ENCODE data around the gene VPS35L. TPM values are rescaled to one million over a fixed set of nuclear protein-coding genes. Genes with fewer than 3 reads are reported as not detected.

VPS35L gene
- total and polyA plus RNA-seq, 2 of the 13 experiments (the other 11 are each of a cell fraction or from before 2014, with no cell fraction given) = 1.4 to 1.6 TPM

DNA sequence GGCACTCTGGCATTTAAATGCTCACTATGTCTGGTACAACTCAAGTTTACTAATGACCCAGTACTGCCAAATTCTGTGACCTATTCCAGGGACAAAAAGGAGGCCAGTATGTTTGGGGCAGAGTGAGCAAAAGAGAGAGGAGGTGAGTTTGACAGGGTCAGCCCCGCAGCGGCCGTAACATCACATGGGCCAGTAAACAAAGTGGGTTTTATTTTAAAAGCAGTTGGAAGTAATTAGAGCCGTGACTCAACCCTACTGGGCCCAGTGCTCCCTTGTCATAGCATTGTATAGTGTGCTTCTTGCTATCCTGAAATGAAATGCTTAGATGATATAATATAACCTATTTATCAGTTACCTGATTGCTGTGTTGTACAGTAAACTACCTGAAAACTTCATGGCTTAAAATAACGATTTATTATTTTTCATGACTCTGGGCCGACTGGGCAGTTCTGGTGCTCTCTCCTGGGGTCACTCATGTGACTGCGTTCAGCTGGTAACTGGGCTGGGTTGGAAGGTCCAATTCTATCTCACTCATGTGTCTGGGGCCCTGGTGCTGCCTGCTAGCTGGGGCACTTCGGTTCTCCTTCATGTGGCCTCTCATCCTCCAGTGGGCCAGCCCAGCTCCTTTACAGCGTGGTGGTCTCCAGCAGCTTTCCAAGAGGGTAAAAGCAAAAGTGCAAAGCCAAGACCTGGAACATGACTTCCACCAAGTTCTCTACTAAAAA is 189.9 kb downstream of the VPS35L start:
- intact Hi-C loops (cut with micrococcal nuclease; ENCODE audit: unreplicated experiment) (no loop called here), in situ Hi-C loops (cut with HindIII; ENCODE audit: extremely low pct_ligation_motif_present, low pct_unique_long_range_greater_than_20kb) (no loop called here)
- Histone ChIP-seq H3K36me3 (replicated peaks in 1 of 2; ENCODE audit: control insufficient read depth in 1 of 2, insufficient read depth in 2 of 2, low read length in 2 of 2) (no peaks in the 10 kb centered on the region), H3K79me2 (ENCODE audit: insufficient read depth, low read length) (no peaks in the 10 kb centered on the region), H3K27me3 (ENCODE audit: control insufficient read depth in 1 of 2, insufficient read depth in 2 of 2, low read length in 2 of 2) (no peaks in the 10 kb centered on the region), H3K4me2 (ENCODE audit: low read depth, low read length) (0 out of 2 replicates have a peak overlapping the region, but pooled peaks have one; percentile 34), H3K9ac (ENCODE audit: insufficient read depth, low read depth, low read length) (no peak overlapping the region), H4K20me1 (ENCODE audit: insufficient read depth, low read length) (no peaks in the 10 kb centered on the region), H2AFZ (ENCODE audit: low read length) (no peak overlapping the region), H3K27ac (ENCODE audit: extremely low read length, insufficient read depth, low read length) (no peak overlapping the region), H3K9me3 (ENCODE audit: low read length) (no peaks in the 10 kb centered on the region), H3K4me3 (replicated peaks in 1 of 3; ENCODE audit: insufficient read depth in 1 of 3, low read depth in 2 of 3, low read length in 3 of 3) (no peak overlapping the region), H3K4me1 (ENCODE audit: insufficient read depth, low read length) (peaks cover 53% of the 10 kb centered on the region)
- FAIRE-seq (no peak), DNase-seq (ENCODE audit: low spot score) (no peak), ATAC-seq (no peak)
- ChIA-PET CTCF (ENCODE audit: low intra/inter-chr PET ratio, low total read pairs) (no interaction called here), POLR2A (interaction anchor here (2.1 kb wide), 1 partner anchor 27 kb away, joined by 7 read pairs; the partner anchor contains the start of genes IQCK and KNOP1)
- 71% methylated on average over 9 of the region's 9 CpGs for WGBS (ENCODE audit: low lambda C conversion rate)
- BruUV-seq (replicated peaks) = no TSS peak
- no peak for TF ChIP-seq ZNF570 (CRISPR knock-in tag; IDR thresholded peaks at IDR 0.05; ENCODE audit: borderline replicate concordance)
- TF ChIP-seq ZNF564 (CRISPR knock-in tag; IDR thresholded peaks at IDR 0.05) = no peak
- no peak for TF ChIP-seq FOXM1 (CRISPR knock-in tag; IDR thresholded peaks at IDR 0.05)
- no peak for TF ChIP-seq CHD2 (IDR thresholded peaks at IDR 0.05; ENCODE audit: low read depth, low read length)
- TF ChIP-seq ZMAT3 (CRISPR knock-in tag; conservative IDR thresholded peaks at IDR 0.05) = no peak
- no peak for TF ChIP-seq RORA (CRISPR knock-in tag; IDR thresholded peaks at IDR 0.05)
- TF ChIP-seq ZFP36 (IDR thresholded peaks at IDR 0.05; ENCODE audit: borderline replicate concordance, low read depth, low read length, partially characterized antibody) = no peak
- no peak for TF ChIP-seq ATRX (CRISPR knock-in tag; IDR thresholded peaks at IDR 0.05; ENCODE audit: borderline replicate concordance)
- TF ChIP-seq THYN1 (CRISPR knock-in tag; IDR thresholded peaks at IDR 0.05; ENCODE audit: borderline replicate concordance, low read depth) = no peak
- no peak for TF ChIP-seq TBL1XR1 (IDR thresholded peaks at IDR 0.05; ENCODE audit: borderline replicate concordance, low read length, partially characterized antibody)
- TF ChIP-seq ZNF737 (CRISPR knock-in tag; IDR thresholded peaks at IDR 0.05; ENCODE audit: borderline replicate concordance) = no peak
- no peak for TF ChIP-seq JDP2 (CRISPR knock-in tag; IDR thresholded peaks at IDR 0.05; ENCODE audit: borderline replicate concordance)
- TF ChIP-seq MIER3 (CRISPR knock-in tag; IDR thresholded peaks at IDR 0.05; ENCODE audit: borderline replicate concordance) = no peak
- TF ChIP-seq, protein P1, sequence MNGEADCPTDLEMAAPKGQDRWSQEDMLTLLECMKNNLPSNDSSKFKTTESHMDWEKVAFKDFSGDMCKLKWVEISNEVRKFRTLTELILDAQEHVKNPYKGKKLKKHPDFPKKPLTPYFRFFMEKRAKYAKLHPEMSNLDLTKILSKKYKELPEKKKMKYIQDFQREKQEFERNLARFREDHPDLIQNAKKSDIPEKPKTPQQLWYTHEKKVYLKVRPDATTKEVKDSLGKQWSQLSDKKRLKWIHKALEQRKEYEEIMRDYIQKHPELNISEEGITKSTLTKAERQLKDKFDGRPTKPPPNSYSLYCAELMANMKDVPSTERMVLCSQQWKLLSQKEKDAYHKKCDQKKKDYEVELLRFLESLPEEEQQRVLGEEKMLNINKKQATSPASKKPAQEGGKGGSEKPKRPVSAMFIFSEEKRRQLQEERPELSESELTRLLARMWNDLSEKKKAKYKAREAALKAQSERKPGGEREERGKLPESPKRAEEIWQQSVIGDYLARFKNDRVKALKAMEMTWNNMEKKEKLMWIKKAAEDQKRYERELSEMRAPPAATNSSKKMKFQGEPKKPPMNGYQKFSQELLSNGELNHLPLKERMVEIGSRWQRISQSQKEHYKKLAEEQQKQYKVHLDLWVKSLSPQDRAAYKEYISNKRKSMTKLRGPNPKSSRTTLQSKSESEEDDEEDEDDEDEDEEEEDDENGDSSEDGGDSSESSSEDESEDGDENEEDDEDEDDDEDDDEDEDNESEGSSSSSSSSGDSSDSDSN (CRISPR knock-in tag; IDR thresholded peaks at IDR 0.05) = no peak
- TF ChIP-seq, protein P2, sequence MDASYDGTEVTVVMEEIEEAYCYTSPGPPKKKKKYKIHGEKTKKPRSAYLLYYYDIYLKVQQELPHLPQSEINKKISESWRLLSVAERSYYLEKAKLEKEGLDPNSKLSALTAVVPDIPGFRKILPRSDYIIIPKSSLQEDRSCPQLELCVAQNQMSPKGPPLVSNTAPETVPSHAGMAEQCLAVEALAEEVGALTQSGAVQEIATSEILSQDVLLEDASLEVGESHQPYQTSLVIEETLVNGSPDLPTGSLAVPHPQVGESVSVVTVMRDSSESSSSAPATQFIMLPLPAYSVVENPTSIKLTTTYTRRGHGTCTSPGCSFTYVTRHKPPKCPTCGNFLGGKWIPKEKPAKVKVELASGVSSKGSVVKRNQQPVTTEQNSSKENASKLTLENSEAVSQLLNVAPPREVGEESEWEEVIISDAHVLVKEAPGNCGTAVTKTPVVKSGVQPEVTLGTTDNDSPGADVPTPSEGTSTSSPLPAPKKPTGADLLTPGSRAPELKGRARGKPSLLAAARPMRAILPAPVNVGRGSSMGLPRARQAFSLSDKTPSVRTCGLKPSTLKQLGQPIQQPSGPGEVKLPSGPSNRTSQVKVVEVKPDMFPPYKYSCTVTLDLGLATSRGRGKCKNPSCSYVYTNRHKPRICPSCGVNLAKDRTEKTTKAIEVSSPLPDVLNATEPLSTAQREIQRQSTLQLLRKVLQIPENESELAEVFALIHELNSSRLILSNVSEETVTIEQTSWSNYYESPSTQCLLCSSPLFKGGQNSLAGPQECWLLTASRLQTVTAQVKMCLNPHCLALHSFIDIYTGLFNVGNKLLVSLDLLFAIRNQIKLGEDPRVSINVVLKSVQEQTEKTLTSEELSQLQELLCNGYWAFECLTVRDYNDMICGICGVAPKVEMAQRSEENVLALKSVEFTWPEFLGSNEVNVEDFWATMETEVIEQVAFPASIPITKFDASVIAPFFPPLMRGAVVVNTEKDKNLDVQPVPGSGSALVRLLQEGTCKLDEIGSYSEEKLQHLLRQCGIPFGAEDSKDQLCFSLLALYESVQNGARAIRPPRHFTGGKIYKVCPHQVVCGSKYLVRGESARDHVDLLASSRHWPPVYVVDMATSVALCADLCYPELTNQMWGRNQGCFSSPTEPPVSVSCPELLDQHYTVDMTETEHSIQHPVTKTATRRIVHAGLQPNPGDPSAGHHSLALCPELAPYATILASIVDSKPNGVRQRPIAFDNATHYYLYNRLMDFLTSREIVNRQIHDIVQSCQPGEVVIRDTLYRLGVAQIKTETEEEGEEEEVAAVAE (CRISPR knock-in tag; IDR thresholded peaks at IDR 0.05; ENCODE audit: borderline replicate concordance) = no peak
- TF ChIP-seq, protein P3, sequence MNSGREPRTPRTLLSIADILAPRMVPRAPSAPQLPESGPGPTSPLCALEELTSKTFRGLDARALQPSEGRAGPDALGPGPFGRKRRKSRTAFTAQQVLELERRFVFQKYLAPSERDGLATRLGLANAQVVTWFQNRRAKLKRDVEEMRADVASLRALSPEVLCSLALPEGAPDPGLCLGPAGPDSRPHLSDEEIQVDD (CRISPR knock-in tag; IDR thresholded peaks at IDR 0.05; ENCODE audit: borderline replicate concordance) = no peak
- no peak for TF ChIP-seq TCF7L2 (IDR thresholded peaks at IDR 0.05; ENCODE audit: low read depth, low read length)
- TF ChIP-seq SP2 (CRISPR knock-in tag; IDR thresholded peaks at IDR 0.05) = no peak

All from HepG2 (cell line).